Putamen (tissue), 1 donor: Measurements from ENCODE around the gene UTS2R.
"Not testable (repeated sequence)": the region's sequence is repeated elsewhere in the genome, so short reads cannot be mapped to it uniquely, and the experiment has no call there.

ENCODE experiments used
- DNase-seq: peaks from one replicate; pipeline ENCODE4 v3.0.0-alpha.2; 2016; ENCODE audit warnings: low spot score

The UTS2R gene

GRCh38 chr17:82354804-82355308 is 16.7 kb upstream of the UTS2R start:
- DNase-seq, result no peak

GRCh38 chr17:82355770-82356427 is 15.7 kb upstream of the UTS2R start:
- no peak for DNase-seq

- DNase-seq, result no peak
Observed at GRCh38 chr17:82356845-82357355, 14.7 kb upstream of the UTS2R start.

GRCh38 chr17:82357394-82357793 is 14.2 kb upstream of the UTS2R start:
- no peak for DNase-seq

GRCh38 chr17:82358465-82359350 is 12.9 kb upstream of the UTS2R start, which contains the start of gene TEX19:
Gene TEX19 (plus strand): TSS chr17:82359247. CDS start chr17:82362151, 2,904 bp downstream.
- no peak for DNase-seq

- DNase-seq, result not testable (repeated sequence)
Observed at GRCh38 chr17:82359451-82360074, 12.0 kb upstream of the UTS2R start.

- DNase-seq, result no peak
Observed at GRCh38 chr17:82361885-82362633, 9.5 kb upstream of the UTS2R start.

- no peak for DNase-seq
Observed at GRCh38 chr17:82365606-82366295, 5.8 kb upstream of the UTS2R start.

GRCh38 chr17:82366749-82367148 is 4.8 kb upstream of the UTS2R start:
- DNase-seq, result no peak

GRCh38 chr17:82367724-82368524 is 3.6 kb upstream of the UTS2R start:
- no peak for DNase-seq

GRCh38 chr17:82369211-82369610 is 2.4 kb upstream of the UTS2R start:
- no peak for DNase-seq

GRCh38 chr17:82370471-82371332 is 863 bp upstream of the UTS2R start:
- DNase-seq, result no peak

GRCh38 chr17:82372249-82373071 is 895 bp downstream of the UTS2R start:
- DNase-seq, result no peak

- DNase-seq, result not testable (repeated sequence)
Observed at GRCh38 chr17:82373072-82373452, 1.5 kb downstream of the UTS2R start.

- no peak for DNase-seq
Observed at GRCh38 chr17:82373731-82374625, 2.4 kb downstream of the UTS2R start.

- DNase-seq, result no peak
Observed at GRCh38 chr17:82374626-82375331, 3.2 kb downstream of the UTS2R start.
